HCT116 (cell line): Measurements from ENCODE around the gene KHSRP.

ENCODE experiments used
- CEBPB ChIP-seq: IDR thresholded peaks from 2 replicates; pipeline ENCODE4 v1.6.1; 2012; ENCODE audit warnings: low read depth
- CTCF ChIP-seq, 3 experiments: fragments of 200-600 bp in 1 of 3; sonication (generic) in 1 of 3; IDR thresholded peaks in 2 of 3; conservative IDR thresholded peaks in 1 of 3; 2 replicates each; pipeline ENCODE4 v1.5.1; 2012 to 2017; ENCODE audit warnings: low read depth in 2 of 3, low read length in 2 of 3, antibody characterized with exemption in 1 of 3, borderline replicate concordance in 1 of 3, control low read depth in 1 of 3, mild to moderate bottlenecking in 1 of 3, mixed read lengths in 1 of 3, mixed run types in 1 of 3, moderate library complexity in 1 of 3; ENCODE audit not compliant: insufficient read depth in 1 of 3
- EZH2 ChIP-seq: fragments of 200-600 bp; sonication (generic); IDR thresholded peaks from 2 replicates; pipeline ENCODE4 v1.6.1; 2017; ENCODE audit warnings: antibody characterized with exemption, mixed run types
- EZH2phosphoT487 ChIP-seq: fragments of 200-600 bp; IDR thresholded peaks from 2 replicates; pipeline ENCODE4 v1.6.1; 2018; ENCODE audit warnings: antibody characterized with exemption, borderline replicate concordance
- MAX ChIP-seq: IDR thresholded peaks from 2 replicates; pipeline ENCODE4 v1.6.1; 2012
- POLR2A ChIP-seq: IDR thresholded peaks from 2 replicates; pipeline ENCODE4 v1.7.0; 2011; ENCODE audit warnings: borderline replicate concordance; ENCODE audit not compliant: insufficient read depth, insufficient read length; ENCODE audit errors: extremely low read depth
- POLR2AphosphoS5 ChIP-seq: IDR thresholded peaks from 2 replicates; pipeline ENCODE4 v1.6.1; 2011; ENCODE audit warnings: mild to moderate bottlenecking, low read depth, low read length, moderate library complexity
- RAD21 ChIP-seq: IDR thresholded peaks from 2 replicates; pipeline ENCODE4 v1.6.1; 2012; ENCODE audit warnings: low read depth, mild to moderate bottlenecking
- REST ChIP-seq: IDR thresholded peaks from 2 replicates; pipeline ENCODE4 v1.6.1; 2012; ENCODE audit warnings: low read depth
- SP1 ChIP-seq: IDR thresholded peaks from 2 replicates; pipeline ENCODE4 v1.6.1; 2012; ENCODE audit warnings: low read depth
- SRF ChIP-seq: IDR thresholded peaks from 2 replicates; pipeline ENCODE4 v1.6.1; 2012; ENCODE audit warnings: low read depth
- YY1 ChIP-seq: IDR thresholded peaks from 2 replicates; pipeline ENCODE4 v1.6.1; 2011; ENCODE audit warnings: low read length, low read depth, moderate library complexity, mild to moderate bottlenecking; ENCODE audit not compliant: insufficient replicate concordance; ENCODE audit errors: extremely low read depth
- ZFX ChIP-seq: fragments of 450-650 bp; IDR thresholded peaks from 2 replicates; pipeline ENCODE4 v1.6.1; 2017
- ZNF274 ChIP-seq: fragments of 200-500 bp; sonication (Bioruptor generic); IDR thresholded peaks from 2 replicates; pipeline ENCODE4 v1.6.1; 2014; ENCODE audit warnings: mild to moderate bottlenecking, low read depth, low read length, inconsistent platforms

GRCh38 chr19:6446452-6446851, 21.8 kb upstream of the KHSRP start:
- TF ChIP-seq CTCF (IDR thresholded peaks at IDR 0.05 in 2 of 3, conservative IDR thresholded peaks at IDR 0.05 in 1 of 3; ENCODE audit: borderline replicate concordance in 1 of 3, insufficient read depth in 1 of 3, low read depth in 2 of 3, low read length in 2 of 3) (no peak), POLR2A (no peak), SRF (no peak), MAX (no peak), REST (no peak), EZH2 (no peak), SP1 (no peak), POLR2AphosphoS5 (no peak), ZNF274 (no peak), ZFX (no peak), CEBPB (no peak), RAD21 (no peak), YY1 (no peak), EZH2phosphoT487 (no peak)
